Nephron (organoid): ENCODE measurements around the gene ERC1.

ENCODE experiments used
- H3K27ac Mint-ChIP-seq, 3 experiments: 2 replicates each; pipeline ENCODE4 v1.8.0; 2020; ENCODE audit warnings: mixed read lengths in 3 of 3, mild to moderate bottlenecking in 2 of 3, moderate library complexity in 1 of 3
- H3K27me3 Mint-ChIP-seq: 2 replicates; pipeline ENCODE4 v1.8.0; 2021; ENCODE audit warnings: low read depth, mild to moderate bottlenecking, moderate library complexity, mixed read lengths
- H3K36me3 Mint-ChIP-seq: 2 replicates; pipeline ENCODE4 v1.8.0; 2020; ENCODE audit warnings: low read depth, mixed read lengths
- H3K4me1 Mint-ChIP-seq: 2 replicates; pipeline ENCODE4 v1.8.0; 2020; ENCODE audit warnings: mixed read lengths
- H3K4me3 Mint-ChIP-seq, 3 experiments: 2 replicates each; pipeline ENCODE4 v1.8.0; 2020; ENCODE audit warnings: mild to moderate bottlenecking in 3 of 3, mixed read lengths in 3 of 3, moderate library complexity in 2 of 3
- H3K9me3 Mint-ChIP-seq: 2 replicates; pipeline ENCODE4 v1.8.0; 2020; ENCODE audit warnings: mixed read lengths
- CTCF ChIP-seq, 3 experiments: fragments of 200-600 bp; sonication (generic); IDR thresholded peaks; one replicate each; pipeline ENCODE4 v1.5.0; 2021; ENCODE audit warnings: antibody characterized with exemption in 3 of 3; ENCODE audit not compliant: unreplicated experiment in 3 of 3

The ERC1 gene

GRCh38 chr12:1343422-1343821 is 352.4 kb downstream of the ERC1 start:
- Mint-ChIP-seq H3K36me3 (peaks cover 7% of the 10 kb centered on the region), H3K27me3 (no peaks in the 10 kb centered on the region), H3K9me3 (peaks cover 4% of the 10 kb centered on the region), H3K4me1 (peaks cover 12% of the 10 kb centered on the region), H3K27ac (no peak overlapping the region), H3K4me3 (no peak overlapping the region)
- no peak for TF ChIP-seq CTCF (IDR thresholded peaks at IDR 0.05; ENCODE audit: unreplicated experiment in 3 of 3)

- Mint-ChIP-seq H3K4me1 (peaks cover 12% of the 10 kb centered on the region), H3K27ac (no peak overlapping the region), H3K27me3 (no peaks in the 10 kb centered on the region), H3K36me3 (peaks cover 7% of the 10 kb centered on the region), H3K4me3 (no peak overlapping the region), H3K9me3 (peaks cover 4% of the 10 kb centered on the region)
- TF ChIP-seq CTCF (IDR thresholded peaks at IDR 0.05; ENCODE audit: unreplicated experiment in 3 of 3) = no peak
These were observed 353.2 kb downstream of the ERC1 start for GRCh38 chr12:1344245-1344644.

- no peak for TF ChIP-seq CTCF (IDR thresholded peaks at IDR 0.05; ENCODE audit: unreplicated experiment in 3 of 3)
- Mint-ChIP-seq H3K27ac (no peak overlapping the region), H3K4me3 (no peak overlapping the region), H3K27me3 (no peaks in the 10 kb centered on the region), H3K4me1 (peaks cover 27% of the 10 kb centered on the region), H3K36me3 (peaks cover 7% of the 10 kb centered on the region), H3K9me3 (peaks cover 4% of the 10 kb centered on the region)
These were observed 355.1 kb downstream of the ERC1 start for GRCh38 chr12:1346126-1346525.

GRCh38 chr12:1347294-1347693 is 356.3 kb downstream of the ERC1 start:
- TF ChIP-seq CTCF (IDR thresholded peaks at IDR 0.05; ENCODE audit: unreplicated experiment in 3 of 3) = no peak
- H3K4me1 Mint-ChIP-seq = peaks cover 33% of the 10 kb centered on the region
- peaks cover 7% of the 10 kb centered on the region for H3K36me3 Mint-ChIP-seq
- no peak overlapping the region for H3K27ac Mint-ChIP-seq
- H3K9me3 Mint-ChIP-seq = peaks cover 4% of the 10 kb centered on the region
- H3K4me3 Mint-ChIP-seq = no peak overlapping the region
- H3K27me3 Mint-ChIP-seq = no peaks in the 10 kb centered on the region

GRCh38 chr12:1348606-1349005 is 357.6 kb downstream of the ERC1 start:
- Mint-ChIP-seq H3K4me3 (no peak overlapping the region), H3K36me3 (peaks cover 8% of the 10 kb centered on the region), H3K9me3 (peaks cover 4% of the 10 kb centered on the region), H3K27me3 (no peaks in the 10 kb centered on the region), H3K27ac (peak overlapping the region in 1 of 3 experiments; percentile 4), H3K4me1 (peaks cover 29% of the 10 kb centered on the region)
- TF ChIP-seq CTCF (IDR thresholded peaks at IDR 0.05; ENCODE audit: unreplicated experiment in 3 of 3) = no peak

GRCh38 chr12:1350055-1350933 is 359.3 kb downstream of the ERC1 start:
- H3K4me3 Mint-ChIP-seq = no peak overlapping the region
- H3K9me3 Mint-ChIP-seq = peaks cover 4% of the 10 kb centered on the region
- TF ChIP-seq CTCF (IDR thresholded peaks at IDR 0.05; ENCODE audit: unreplicated experiment in 3 of 3) = no peak
- peaks cover 24% of the 10 kb centered on the region for H3K4me1 Mint-ChIP-seq
- H3K36me3 Mint-ChIP-seq = peaks cover 13% of the 10 kb centered on the region
- no peaks in the 10 kb centered on the region for H3K27me3 Mint-ChIP-seq
- H3K27ac Mint-ChIP-seq = peak overlapping the region; percentile 35 to 57 (median 46)
